Measurements from ENCODE around the gene FAM229B.

FAM229B gene

GRCh38 chr6:112087136-112087911 is at the start of gene FAM229B, which contains the start of gene TUBE1:
Gene FAM229B, plus strand, starts transcription at chr6:112087591. Its CDS starts 11,693 bp downstream, at chr6:112099284.
Gene TUBE1, minus strand, starts transcription at chr6:112087482. Its CDS starts 48 bp downstream, at chr6:112087434.
- no peak for TF ChIP-seq CTCF (IDR thresholded peaks at IDR 0.05; ENCODE audit: borderline replicate concordance, insufficient read depth, low read depth, low read length)
- H3K4me3 ChIP-seq (ENCODE audit: low read depth, low read length) = peak within 1 kb of the TSS; percentile 55

GRCh38 chr6:112037783-112038216 is 49.6 kb upstream of the FAM229B start:
- no peak overlapping the region for H3K4me3 ChIP-seq (ENCODE audit: low read depth, low read length)
- TF ChIP-seq CTCF (IDR thresholded peaks at IDR 0.05; ENCODE audit: borderline replicate concordance, insufficient read depth, low read depth, low read length) = no peak

- no peak overlapping the region for H3K4me3 ChIP-seq (ENCODE audit: low read depth, low read length)
- TF ChIP-seq CTCF (IDR thresholded peaks at IDR 0.05; ENCODE audit: borderline replicate concordance, insufficient read depth, low read depth, low read length) = no peak
Observed at GRCh38 chr6:112038268-112038667, 49.1 kb upstream of the FAM229B start.

- TF ChIP-seq CTCF (IDR thresholded peaks at IDR 0.05; ENCODE audit: borderline replicate concordance, insufficient read depth, low read depth, low read length) = no peak
- no peak overlapping the region for H3K4me3 ChIP-seq (ENCODE audit: low read depth, low read length)
Observed at GRCh38 chr6:112038756-112039430, 48.5 kb upstream of the FAM229B start.

GRCh38 chr6:112039431-112039770 is 48.0 kb upstream of the FAM229B start:
- no peak for TF ChIP-seq CTCF (IDR thresholded peaks at IDR 0.05; ENCODE audit: borderline replicate concordance, insufficient read depth, low read depth, low read length)

GRCh38 chr6:112040956-112041355 is 46.4 kb upstream of the FAM229B start:
- H3K4me3 ChIP-seq (ENCODE audit: low read depth, low read length) = no peak overlapping the region
- no peak for TF ChIP-seq CTCF (IDR thresholded peaks at IDR 0.05; ENCODE audit: borderline replicate concordance, insufficient read depth, low read depth, low read length)

More at GRCh38 chr6:112039431-112039770, 48.0 kb upstream of the FAM229B start:
- no peak overlapping the region for H3K4me3 ChIP-seq (ENCODE audit: low read depth, low read length)

Measured in GM12875 (cell line).